ENCODE results near the gene CHRM2. TPM values are rescaled to one million over a fixed set of nuclear protein-coding genes. Genes with fewer than 3 reads are reported as not detected.

CHRM2 gene
- total and polyA plus RNA-seq, 2 experiments from 2014 or later, result 0.21 to 0.35 TPM

DNA sequence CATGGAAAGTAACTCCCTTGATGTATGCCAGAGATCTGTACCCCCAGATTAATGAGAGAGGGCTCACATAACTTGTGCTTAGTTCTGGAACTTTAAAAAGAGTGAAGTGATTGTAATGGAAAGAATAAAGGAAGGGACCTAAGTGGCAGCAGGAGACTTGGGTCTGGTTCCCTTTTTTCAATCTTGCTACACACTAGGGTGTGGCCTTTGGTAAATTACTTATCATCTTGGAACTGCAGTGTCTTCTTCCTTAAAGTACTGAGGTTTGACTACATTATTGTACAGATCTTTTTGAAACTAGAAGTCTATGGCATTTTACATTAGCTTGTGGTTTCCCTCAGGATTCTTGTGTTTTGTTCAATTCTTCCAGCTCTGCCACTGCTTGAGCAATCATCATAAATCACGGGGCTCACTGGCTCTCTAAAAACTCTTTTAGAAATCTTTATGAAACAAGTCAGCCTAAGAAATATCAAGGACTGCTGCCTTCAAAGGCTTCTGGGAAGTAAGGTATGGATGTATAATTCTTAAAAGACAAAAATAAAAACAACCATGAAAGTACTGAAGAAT is 22.5 kb upstream of the CHRM2 start:
- no peaks in the 10 kb centered on the region; the same call in 2 of the 3 replicates for H3K9me3 Mint-ChIP-seq
- no peaks in the 10 kb centered on the region for H3K79me2 ChIP-seq (replicated peaks; ENCODE audit: insufficient read depth)
- H3K4me3 ChIP-seq, result no peak overlapping the region
- no peaks in the 10 kb centered on the region for H3K27me3 Mint-ChIP-seq (ENCODE audit: insufficient read depth, low read depth, poor library complexity)
- no peaks in the 10 kb centered on the region for H3K36me3 Mint-ChIP-seq (ENCODE audit: low read depth)
- no peaks in the 10 kb centered on the region for H3K36me3 ChIP-seq (ENCODE audit: insufficient read depth)
- no peak overlapping the region for H3K27ac ChIP-seq (ENCODE audit: low read depth)
- H4K20me1 ChIP-seq (replicated peaks; ENCODE audit: insufficient read depth), result no peaks in the 10 kb centered on the region
- no peak for DNase-seq (ENCODE audit: low spot score)
- no peak overlapping the region for H3K4me2 ChIP-seq
- TF ChIP-seq, protein P1, sequence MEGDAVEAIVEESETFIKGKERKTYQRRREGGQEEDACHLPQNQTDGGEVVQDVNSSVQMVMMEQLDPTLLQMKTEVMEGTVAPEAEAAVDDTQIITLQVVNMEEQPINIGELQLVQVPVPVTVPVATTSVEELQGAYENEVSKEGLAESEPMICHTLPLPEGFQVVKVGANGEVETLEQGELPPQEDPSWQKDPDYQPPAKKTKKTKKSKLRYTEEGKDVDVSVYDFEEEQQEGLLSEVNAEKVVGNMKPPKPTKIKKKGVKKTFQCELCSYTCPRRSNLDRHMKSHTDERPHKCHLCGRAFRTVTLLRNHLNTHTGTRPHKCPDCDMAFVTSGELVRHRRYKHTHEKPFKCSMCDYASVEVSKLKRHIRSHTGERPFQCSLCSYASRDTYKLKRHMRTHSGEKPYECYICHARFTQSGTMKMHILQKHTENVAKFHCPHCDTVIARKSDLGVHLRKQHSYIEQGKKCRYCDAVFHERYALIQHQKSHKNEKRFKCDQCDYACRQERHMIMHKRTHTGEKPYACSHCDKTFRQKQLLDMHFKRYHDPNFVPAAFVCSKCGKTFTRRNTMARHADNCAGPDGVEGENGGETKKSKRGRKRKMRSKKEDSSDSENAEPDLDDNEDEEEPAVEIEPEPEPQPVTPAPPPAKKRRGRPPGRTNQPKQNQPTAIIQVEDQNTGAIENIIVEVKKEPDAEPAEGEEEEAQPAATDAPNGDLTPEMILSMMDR (conservative IDR thresholded peaks at IDR 0.05; ENCODE audit: low read depth in 2 of 2), result no peak
- TF ChIP-seq, protein P2, sequence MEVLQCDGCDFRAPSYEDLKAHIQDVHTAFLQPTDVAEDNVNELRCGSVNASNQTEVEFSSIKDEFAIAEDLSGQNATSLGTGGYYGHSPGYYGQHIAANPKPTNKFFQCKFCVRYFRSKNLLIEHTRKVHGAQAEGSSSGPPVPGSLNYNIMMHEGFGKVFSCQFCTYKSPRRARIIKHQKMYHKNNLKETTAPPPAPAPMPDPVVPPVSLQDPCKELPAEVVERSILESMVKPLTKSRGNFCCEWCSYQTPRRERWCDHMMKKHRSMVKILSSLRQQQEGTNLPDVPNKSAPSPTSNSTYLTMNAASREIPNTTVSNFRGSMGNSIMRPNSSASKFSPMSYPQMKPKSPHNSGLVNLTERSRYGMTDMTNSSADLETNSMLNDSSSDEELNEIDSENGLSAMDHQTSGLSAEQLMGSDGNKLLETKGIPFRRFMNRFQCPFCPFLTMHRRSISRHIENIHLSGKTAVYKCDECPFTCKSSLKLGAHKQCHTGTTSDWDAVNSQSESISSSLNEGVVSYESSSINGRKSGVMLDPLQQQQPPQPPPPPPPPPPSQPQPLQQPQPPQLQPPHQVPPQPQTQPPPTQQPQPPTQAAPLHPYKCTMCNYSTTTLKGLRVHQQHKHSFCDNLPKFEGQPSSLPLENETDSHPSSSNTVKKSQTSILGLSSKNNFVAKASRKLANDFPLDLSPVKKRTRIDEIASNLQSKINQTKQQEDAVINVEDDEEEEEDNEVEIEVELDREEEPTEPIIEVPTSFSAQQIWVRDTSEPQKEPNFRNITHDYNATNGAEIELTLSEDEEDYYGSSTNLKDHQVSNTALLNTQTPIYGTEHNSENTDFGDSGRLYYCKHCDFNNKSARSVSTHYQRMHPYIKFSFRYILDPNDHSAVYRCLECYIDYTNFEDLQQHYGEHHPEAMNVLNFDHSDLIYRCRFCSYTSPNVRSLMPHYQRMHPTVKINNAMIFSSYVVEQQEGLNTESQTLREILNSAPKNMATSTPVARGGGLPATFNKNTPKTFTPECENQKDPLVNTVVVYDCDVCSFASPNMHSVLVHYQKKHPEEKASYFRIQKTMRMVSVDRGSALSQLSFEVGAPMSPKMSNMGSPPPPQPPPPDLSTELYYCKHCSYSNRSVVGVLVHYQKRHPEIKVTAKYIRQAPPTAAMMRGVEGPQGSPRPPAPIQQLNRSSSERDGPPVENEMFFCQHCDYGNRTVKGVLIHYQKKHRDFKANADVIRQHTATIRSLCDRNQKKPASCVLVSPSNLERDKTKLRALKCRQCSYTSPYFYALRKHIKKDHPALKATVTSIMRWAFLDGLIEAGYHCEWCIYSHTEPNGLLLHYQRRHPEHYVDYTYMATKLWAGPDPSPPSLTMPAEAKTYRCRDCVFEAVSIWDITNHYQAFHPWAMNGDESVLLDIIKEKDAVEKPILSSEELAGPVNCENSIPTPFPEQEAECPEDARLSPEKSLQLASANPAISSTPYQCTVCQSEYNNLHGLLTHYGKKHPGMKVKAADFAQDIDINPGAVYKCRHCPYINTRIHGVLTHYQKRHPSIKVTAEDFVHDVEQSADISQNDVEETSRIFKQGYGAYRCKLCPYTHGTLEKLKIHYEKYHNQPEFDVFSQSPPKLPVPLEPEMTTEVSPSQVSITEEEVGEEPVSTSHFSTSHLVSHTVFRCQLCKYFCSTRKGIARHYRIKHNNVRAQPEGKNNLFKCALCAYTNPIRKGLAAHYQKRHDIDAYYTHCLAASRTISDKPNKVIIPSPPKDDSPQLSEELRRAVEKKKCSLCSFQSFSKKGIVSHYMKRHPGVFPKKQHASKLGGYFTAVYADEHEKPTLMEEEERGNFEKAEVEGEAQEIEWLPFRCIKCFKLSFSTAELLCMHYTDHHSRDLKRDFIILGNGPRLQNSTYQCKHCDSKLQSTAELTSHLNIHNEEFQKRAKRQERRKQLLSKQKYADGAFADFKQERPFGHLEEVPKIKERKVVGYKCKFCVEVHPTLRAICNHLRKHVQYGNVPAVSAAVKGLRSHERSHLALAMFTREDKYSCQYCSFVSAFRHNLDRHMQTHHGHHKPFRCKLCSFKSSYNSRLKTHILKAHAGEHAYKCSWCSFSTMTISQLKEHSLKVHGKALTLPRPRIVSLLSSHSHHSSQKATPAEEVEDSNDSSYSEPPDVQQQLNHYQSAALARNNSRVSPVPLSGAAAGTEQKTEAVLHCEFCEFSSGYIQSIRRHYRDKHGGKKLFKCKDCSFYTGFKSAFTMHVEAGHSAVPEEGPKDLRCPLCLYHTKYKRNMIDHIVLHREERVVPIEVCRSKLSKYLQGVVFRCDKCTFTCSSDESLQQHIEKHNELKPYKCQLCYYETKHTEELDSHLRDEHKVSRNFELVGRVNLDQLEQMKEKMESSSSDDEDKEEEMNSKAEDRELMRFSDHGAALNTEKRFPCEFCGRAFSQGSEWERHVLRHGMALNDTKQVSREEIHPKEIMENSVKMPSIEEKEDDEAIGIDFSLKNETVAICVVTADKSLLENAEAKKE (CRISPR knock-in tag; IDR thresholded peaks at IDR 0.05), result no peak
- no peak for TF ChIP-seq STAT1 (IDR thresholded peaks at IDR 0.05; ENCODE audit: unreplicated experiment)
- no peak for TF ChIP-seq JUNB (IDR thresholded peaks at IDR 0.05; ENCODE audit: unreplicated experiment)
- TF ChIP-seq, protein P3, sequence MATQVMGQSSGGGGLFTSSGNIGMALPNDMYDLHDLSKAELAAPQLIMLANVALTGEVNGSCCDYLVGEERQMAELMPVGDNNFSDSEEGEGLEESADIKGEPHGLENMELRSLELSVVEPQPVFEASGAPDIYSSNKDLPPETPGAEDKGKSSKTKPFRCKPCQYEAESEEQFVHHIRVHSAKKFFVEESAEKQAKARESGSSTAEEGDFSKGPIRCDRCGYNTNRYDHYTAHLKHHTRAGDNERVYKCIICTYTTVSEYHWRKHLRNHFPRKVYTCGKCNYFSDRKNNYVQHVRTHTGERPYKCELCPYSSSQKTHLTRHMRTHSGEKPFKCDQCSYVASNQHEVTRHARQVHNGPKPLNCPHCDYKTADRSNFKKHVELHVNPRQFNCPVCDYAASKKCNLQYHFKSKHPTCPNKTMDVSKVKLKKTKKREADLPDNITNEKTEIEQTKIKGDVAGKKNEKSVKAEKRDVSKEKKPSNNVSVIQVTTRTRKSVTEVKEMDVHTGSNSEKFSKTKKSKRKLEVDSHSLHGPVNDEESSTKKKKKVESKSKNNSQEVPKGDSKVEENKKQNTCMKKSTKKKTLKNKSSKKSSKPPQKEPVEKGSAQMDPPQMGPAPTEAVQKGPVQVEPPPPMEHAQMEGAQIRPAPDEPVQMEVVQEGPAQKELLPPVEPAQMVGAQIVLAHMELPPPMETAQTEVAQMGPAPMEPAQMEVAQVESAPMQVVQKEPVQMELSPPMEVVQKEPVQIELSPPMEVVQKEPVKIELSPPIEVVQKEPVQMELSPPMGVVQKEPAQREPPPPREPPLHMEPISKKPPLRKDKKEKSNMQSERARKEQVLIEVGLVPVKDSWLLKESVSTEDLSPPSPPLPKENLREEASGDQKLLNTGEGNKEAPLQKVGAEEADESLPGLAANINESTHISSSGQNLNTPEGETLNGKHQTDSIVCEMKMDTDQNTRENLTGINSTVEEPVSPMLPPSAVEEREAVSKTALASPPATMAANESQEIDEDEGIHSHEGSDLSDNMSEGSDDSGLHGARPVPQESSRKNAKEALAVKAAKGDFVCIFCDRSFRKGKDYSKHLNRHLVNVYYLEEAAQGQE (IDR thresholded peaks at IDR 0.05; ENCODE audit: unreplicated experiment), result no peak
- no peak for TF ChIP-seq CREB1 (CRISPR knock-in tag; IDR thresholded peaks at IDR 0.05; ENCODE audit: low read depth)
- TF ChIP-seq ZNF331 (CRISPR knock-in tag; IDR thresholded peaks at IDR 0.05; ENCODE audit: low read depth), result no peak
- no peak for TF ChIP-seq NANOG (IDR thresholded peaks at IDR 0.05; ENCODE audit: borderline replicate concordance)
- TF ChIP-seq, protein P4, sequence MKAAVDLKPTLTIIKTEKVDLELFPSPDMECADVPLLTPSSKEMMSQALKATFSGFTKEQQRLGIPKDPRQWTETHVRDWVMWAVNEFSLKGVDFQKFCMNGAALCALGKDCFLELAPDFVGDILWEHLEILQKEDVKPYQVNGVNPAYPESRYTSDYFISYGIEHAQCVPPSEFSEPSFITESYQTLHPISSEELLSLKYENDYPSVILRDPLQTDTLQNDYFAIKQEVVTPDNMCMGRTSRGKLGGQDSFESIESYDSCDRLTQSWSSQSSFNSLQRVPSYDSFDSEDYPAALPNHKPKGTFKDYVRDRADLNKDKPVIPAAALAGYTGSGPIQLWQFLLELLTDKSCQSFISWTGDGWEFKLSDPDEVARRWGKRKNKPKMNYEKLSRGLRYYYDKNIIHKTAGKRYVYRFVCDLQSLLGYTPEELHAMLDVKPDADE (IDR thresholded peaks at IDR 0.05), result no peak
- no peak for TF ChIP-seq ZNF114 (CRISPR knock-in tag; IDR thresholded peaks at IDR 0.05)
- TF ChIP-seq EZH2 (IDR thresholded peaks at IDR 0.05; ENCODE audit: low read depth, unreplicated experiment), result no peak
- TF ChIP-seq POLR2AphosphoS5 (IDR thresholded peaks at IDR 0.05; ENCODE audit: low read depth), result no peak
- no peak for TF ChIP-seq EZH2phosphoT487 (IDR thresholded peaks at IDR 0.05; ENCODE audit: unreplicated experiment)
- H3F3A ChIP-seq (replicated peaks; ENCODE audit: low read depth), result no peaks in the 10 kb centered on the region
- no peak overlapping the region for H3K4me3 Mint-ChIP-seq
- no peak overlapping the region for H2AFZ ChIP-seq
- no peaks in the 10 kb centered on the region for H3K27me3 ChIP-seq (ENCODE audit: insufficient read depth)
- H3K9me2 ChIP-seq (ENCODE audit: insufficient read depth), result no peaks in the 10 kb centered on the region
- no peaks in the 10 kb centered on the region for H3K4me1 ChIP-seq (ENCODE audit: insufficient read depth)
- ATAC-seq, result no peak
- H3K27ac Mint-ChIP-seq, result no peak overlapping the region
- no peaks in the 10 kb centered on the region for H3K4me1 Mint-ChIP-seq
